ENCODE measurements around the gene LIFR. TPM values are rescaled to one million over a fixed set of nuclear protein-coding genes. Genes with fewer than 3 reads are reported as not detected.

The LIFR gene
- total RNA-seq, 4 donors from 2014 or later, result 3.1 to 72.9 (median 16.9) TPM

DNA sequence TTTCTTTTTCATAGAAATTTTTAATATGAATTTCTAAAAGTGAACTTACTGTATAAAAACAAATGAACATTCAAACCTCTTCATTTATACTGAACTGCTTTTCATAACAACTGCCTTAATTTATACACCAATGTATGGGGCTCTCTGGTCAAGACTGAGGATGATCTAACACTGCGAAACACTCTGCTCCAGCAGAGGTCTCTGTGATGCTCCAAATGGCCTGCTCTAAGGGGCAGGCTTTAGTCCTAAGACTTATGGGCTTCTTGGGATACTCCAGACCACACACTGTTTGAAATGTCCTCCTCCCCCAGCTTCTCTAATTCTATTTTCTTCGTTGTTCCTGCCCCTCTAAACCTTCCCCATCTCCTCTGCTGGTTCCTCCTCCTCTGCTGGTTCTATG is 58.5 kb downstream of the LIFR start:
- DNase-seq, result no peak
- intact Hi-C loops (cut with DNase I), result no loop called here
- WGBS, 2 donors, result 73 to 87% methylated on average over 2 of the region's 2 CpGs
- peaks cover 0 to 45% (median 0%) of the 10 kb centered on the region in 3 donors for H3K36me3 ChIP-seq
- no peaks in the 10 kb centered on the region for H3K4me1 ChIP-seq
- H3K4me3 ChIP-seq, result no peak overlapping the region
- H3K27me3 ChIP-seq, result no peaks in the 10 kb centered on the region
- TF ChIP-seq, protein P1, sequence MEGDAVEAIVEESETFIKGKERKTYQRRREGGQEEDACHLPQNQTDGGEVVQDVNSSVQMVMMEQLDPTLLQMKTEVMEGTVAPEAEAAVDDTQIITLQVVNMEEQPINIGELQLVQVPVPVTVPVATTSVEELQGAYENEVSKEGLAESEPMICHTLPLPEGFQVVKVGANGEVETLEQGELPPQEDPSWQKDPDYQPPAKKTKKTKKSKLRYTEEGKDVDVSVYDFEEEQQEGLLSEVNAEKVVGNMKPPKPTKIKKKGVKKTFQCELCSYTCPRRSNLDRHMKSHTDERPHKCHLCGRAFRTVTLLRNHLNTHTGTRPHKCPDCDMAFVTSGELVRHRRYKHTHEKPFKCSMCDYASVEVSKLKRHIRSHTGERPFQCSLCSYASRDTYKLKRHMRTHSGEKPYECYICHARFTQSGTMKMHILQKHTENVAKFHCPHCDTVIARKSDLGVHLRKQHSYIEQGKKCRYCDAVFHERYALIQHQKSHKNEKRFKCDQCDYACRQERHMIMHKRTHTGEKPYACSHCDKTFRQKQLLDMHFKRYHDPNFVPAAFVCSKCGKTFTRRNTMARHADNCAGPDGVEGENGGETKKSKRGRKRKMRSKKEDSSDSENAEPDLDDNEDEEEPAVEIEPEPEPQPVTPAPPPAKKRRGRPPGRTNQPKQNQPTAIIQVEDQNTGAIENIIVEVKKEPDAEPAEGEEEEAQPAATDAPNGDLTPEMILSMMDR (IDR thresholded peaks at IDR 0.05), result no peak
- TF ChIP-seq POLR2A (IDR thresholded peaks at IDR 0.05), result no peak
- no peaks in the 10 kb centered on the region for H3K9me3 ChIP-seq
- H3K27ac ChIP-seq, result no peak overlapping the region

DNA sequence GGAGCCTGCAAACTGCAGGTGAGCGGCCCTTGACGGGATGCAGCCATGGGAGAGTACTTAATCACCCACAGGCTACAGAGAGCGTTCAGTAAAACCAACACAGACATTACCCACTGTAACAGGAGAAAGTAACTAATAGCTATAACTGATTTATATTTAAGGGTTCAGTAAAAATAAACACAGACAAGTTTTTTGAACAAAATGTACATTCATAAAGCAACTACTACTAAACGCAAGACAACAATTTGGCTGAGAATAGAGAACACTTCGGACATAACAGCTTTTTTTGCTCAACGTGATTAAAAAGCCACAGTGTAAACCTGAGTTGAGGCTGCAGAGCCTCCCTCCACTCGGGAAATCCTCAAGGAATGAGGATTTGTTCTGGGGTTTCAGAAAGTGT is 61.7 kb downstream of the LIFR start:
- 73 to 82% methylated on average over 7 of the region's 7 CpGs for WGBS, 2 donors
- TF ChIP-seq, protein P1 (IDR thresholded peaks at IDR 0.05), result no peak
- no peak for TF ChIP-seq POLR2A (IDR thresholded peaks at IDR 0.05)
- Histone ChIP-seq H3K36me3 (peaks cover 0 to 51% (median 0%) of the 10 kb centered on the region in 3 donors), H3K9me3 (no peaks in the 10 kb centered on the region), H3K27me3 (no peaks in the 10 kb centered on the region), H3K4me3 (no peak overlapping the region), H3K27ac (no peak overlapping the region), H3K4me1 (no peaks in the 10 kb centered on the region)
- DNase-seq, result no peak
- intact Hi-C loops (cut with DNase I), result no loop called here

DNA sequence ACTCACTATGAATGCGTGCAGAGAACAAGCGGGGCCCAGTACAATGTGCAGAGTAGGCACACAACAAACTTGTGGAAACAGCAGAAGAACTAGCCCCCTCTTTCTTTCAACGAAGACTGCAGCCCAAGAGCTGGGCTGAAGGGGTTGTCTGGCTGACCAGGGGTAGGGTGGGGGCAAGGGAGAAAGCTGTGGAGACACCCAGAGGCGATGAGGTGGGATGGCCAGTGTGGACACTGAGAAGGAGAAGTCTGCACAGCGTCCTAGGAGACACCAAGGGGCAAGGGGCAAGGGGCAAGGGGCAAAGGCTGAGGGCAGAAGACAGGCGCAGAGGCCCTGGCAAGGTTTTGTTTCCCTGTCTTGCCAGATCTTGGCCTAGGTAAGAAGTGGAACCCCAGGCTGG is 62.3 kb downstream of the LIFR start:
- H3K27ac ChIP-seq, result no peak overlapping the region
- peaks cover 0 to 51% (median 0%) of the 10 kb centered on the region in 3 donors for H3K36me3 ChIP-seq
- no peaks in the 10 kb centered on the region for H3K4me1 ChIP-seq
- WGBS, 2 donors, result 74 to 84% methylated on average over 6 of the region's 6 CpGs
- no peaks in the 10 kb centered on the region for H3K9me3 ChIP-seq
- DNase-seq, result no peak
- no peak for TF ChIP-seq POLR2A (IDR thresholded peaks at IDR 0.05)
- TF ChIP-seq, protein P1 (IDR thresholded peaks at IDR 0.05), result no peak
- intact Hi-C loops (cut with DNase I), result no loop called here
- H3K4me3 ChIP-seq, result no peak overlapping the region
- no peaks in the 10 kb centered on the region for H3K27me3 ChIP-seq

DNA sequence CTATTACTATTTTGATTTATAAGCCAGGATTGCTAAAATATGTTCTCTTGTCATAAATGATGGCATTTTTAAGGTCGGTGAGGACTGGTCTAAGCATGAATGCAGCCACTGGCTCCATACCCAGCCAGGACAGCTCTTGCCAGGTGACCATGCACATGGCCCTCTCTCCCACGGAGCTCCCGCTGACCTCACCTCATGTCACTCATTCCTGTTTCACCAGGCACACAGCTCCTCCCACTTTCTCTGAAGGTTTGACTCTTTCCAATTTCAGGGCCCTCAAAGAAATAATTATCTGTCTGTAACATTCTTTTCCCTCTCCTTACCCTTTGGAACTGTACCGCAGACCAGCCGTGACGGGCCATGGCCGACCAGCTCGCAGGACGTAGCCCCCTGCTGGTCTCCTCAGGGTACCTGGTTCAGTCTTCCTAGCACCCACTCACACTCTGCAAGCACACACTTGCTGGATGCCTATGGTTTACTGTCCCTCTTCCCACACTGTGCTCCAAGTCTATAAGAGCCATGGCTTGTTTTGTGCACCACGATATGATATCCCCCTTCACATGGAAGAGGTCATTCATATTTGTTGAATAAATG is 72.5 kb downstream of the LIFR start:
- intact Hi-C loops (cut with DNase I), result no loop called here
- no peak overlapping the region for H3K4me3 ChIP-seq
- H3K27me3 ChIP-seq, result no peaks in the 10 kb centered on the region
- peaks cover 0 to 21% (median 0%) of the 10 kb centered on the region in 3 donors for H3K36me3 ChIP-seq
- TF ChIP-seq POLR2A (IDR thresholded peaks at IDR 0.05), result no peak
- no peaks in the 10 kb centered on the region for H3K9me3 ChIP-seq
- WGBS, 2 donors, result 88 to 92% methylated on average over 10 of the region's 10 CpGs
- no peaks in the 10 kb centered on the region for H3K4me1 ChIP-seq
- H3K27ac ChIP-seq, result no peak overlapping the region
- no peak for DNase-seq

DNA sequence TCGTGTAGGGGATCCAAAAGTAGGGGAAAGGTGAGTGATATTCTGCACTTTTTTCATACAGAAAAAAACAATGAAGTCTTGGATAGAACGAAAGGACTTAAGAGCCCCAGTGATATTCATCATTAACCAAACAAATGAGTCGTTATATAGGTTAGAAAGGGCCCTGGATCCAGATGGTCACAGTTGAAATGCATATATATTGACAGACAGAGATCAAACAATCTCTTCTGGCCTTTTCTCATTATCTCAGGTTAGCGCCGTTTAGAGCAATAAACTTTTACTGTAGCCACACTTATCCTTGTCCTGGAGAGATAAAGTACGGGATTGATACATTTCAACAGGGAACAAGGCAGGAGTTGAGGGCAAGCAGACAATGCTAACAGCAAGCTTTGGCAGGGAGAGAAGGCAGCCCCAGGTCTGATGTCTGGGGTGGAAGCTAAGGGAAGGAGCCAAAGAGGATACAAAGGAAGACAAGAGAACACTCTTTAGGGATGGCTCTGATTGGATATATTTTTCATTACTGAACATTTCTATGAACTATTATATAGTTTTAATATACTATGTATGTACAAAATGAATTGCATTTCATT is 77.0 kb downstream of the LIFR start:
- H3K27me3 ChIP-seq, result no peaks in the 10 kb centered on the region
- no peaks in the 10 kb centered on the region for H3K4me1 ChIP-seq
- intact Hi-C loops (cut with DNase I), result no loop called here
- peaks cover 0 to 11% (median 0%) of the 10 kb centered on the region in 3 donors for H3K36me3 ChIP-seq
- H3K27ac ChIP-seq, result no peak overlapping the region
- no peak overlapping the region for H3K4me3 ChIP-seq
- H3K9me3 ChIP-seq, result no peaks in the 10 kb centered on the region
- DNase-seq, result no peak
- no peak for TF ChIP-seq POLR2A (IDR thresholded peaks at IDR 0.05)
- TF ChIP-seq, protein P1 (IDR thresholded peaks at IDR 0.05), result no peak
- WGBS, 2 donors, result 59 to 60% methylated on average over 6 of the region's 6 CpGs
